Activated B cell treated with CpG ODN at 0.5 μM for 24 hours (primary cell): ENCODE data around the gene SLC41A2. TPM values are rescaled to one million over a fixed set of nuclear protein-coding genes. Genes with fewer than 3 reads are reported as not detected.
"Not testable (repeated sequence)": the region's sequence is repeated elsewhere in the genome, so short reads cannot be mapped to it uniquely, and the experiment has no call there.

Experiments used
- ATAC-seq: fragments of 200-7000 bp; cut with Tn5 transposase; one replicate; pipeline ENCODE4 v1.10.0; 2021; ENCODE audit warnings: low read depth, mild to moderate bottlenecking, moderate library complexity
- CTCF ChIA-PET: fragments of 350-600 bp; sonication (Branson Sonifier 250); formaldehyde crosslinking; loops from one replicate; lab custom pipeline; 2021; ENCODE audit warnings: antibody characterized with exemption; lab: Charles Lee
- POLR2A ChIA-PET: fragments of 350-600 bp; sonication (Branson Sonifier 250); formaldehyde crosslinking; loops from one replicate; lab custom pipeline; 2021; ENCODE audit warnings: antibody characterized with exemption; lab: Charles Lee
- DNase-seq: peaks from one replicate; pipeline ENCODE4 v3.0.0; 2022
- H3K27ac Mint-ChIP-seq: one replicate; pipeline ENCODE4 v1.8.0; 2020; ENCODE audit warnings: mixed read lengths
- H3K27me3 Mint-ChIP-seq: one replicate; pipeline ENCODE4 v1.8.0; 2021; ENCODE audit warnings: mixed read lengths
- H3K36me3 Mint-ChIP-seq: one replicate; pipeline ENCODE4 v1.8.0; 2021; ENCODE audit warnings: low read depth, mixed read lengths
- H3K4me1 Mint-ChIP-seq: one replicate; pipeline ENCODE4 v1.8.0; 2021; ENCODE audit warnings: mixed read lengths
- H3K4me3 Mint-ChIP-seq: one replicate; pipeline ENCODE4 v1.8.0; 2020; ENCODE audit warnings: mild to moderate bottlenecking, mixed read lengths
- H3K9me3 Mint-ChIP-seq: one replicate; pipeline ENCODE4 v1.8.0; 2020; ENCODE audit warnings: mixed read lengths
- CTCF ChIP-seq: fragments of 200-600 bp; IDR thresholded peaks from one replicate; pipeline ENCODE4 v1.8.0; 2022; ENCODE audit warnings: antibody characterized with exemption, mild to moderate bottlenecking
- intact Hi-C: fragments of 100-400 bp; cut with micrococcal nuclease; formaldehyde crosslinking; loops from one replicate; pipeline ENCODE4 v1.15.1; 2024
- total RNA-seq: library from RNA; stranded (reverse); gene quantifications from 2 replicates; pipeline ENCODE4 v1.2.3, GENCODE V29; 2022

SLC41A2 gene
- total RNA-seq, 1 donor from 2014 or later: 12.6 TPM

- DNase-seq (no peak), ATAC-seq (no peak)
- ChIA-PET POLR2A (interaction anchor here (0.6 kb wide), 1 partner anchor 17 kb away, joined by 4 read pairs; no protein-coding TSS in a partner anchor), CTCF (no interaction called here)
- Mint-ChIP-seq H3K36me3 (no peaks in the 10 kb centered on the region), H3K27me3 (no peaks in the 10 kb centered on the region), H3K4me1 (peaks cover 10% of the 10 kb centered on the region), H3K9me3 (no peaks in the 10 kb centered on the region), H3K4me3 (no peak overlapping the region), H3K27ac (no peak overlapping the region)
- intact Hi-C loops: no loop called here
- TF ChIP-seq CTCF: no peak
These were observed 5.3 kb downstream of the SLC41A2 start for GRCh38 chr12:104952816-104953215.

GRCh38 chr12:104951759-104952509 lies 6.2 kb downstream of the SLC41A2 start:
- no peak overlapping the region for H3K4me3 Mint-ChIP-seq
- no peaks in the 10 kb centered on the region for H3K36me3 Mint-ChIP-seq
- H3K27me3 Mint-ChIP-seq: no peaks in the 10 kb centered on the region
- ATAC-seq (no peak), DNase-seq (no peak)
- no peak for TF ChIP-seq CTCF
- no peaks in the 10 kb centered on the region for H3K9me3 Mint-ChIP-seq
- H3K27ac Mint-ChIP-seq: no peak overlapping the region
- intact Hi-C loops: no loop called here
- CTCF ChIA-PET: no interaction called here
- POLR2A ChIA-PET: no interaction called here
- H3K4me1 Mint-ChIP-seq: peaks cover 3% of the 10 kb centered on the region

GRCh38 chr12:104948716-104949115 lies 9.4 kb downstream of the SLC41A2 start:
- H3K27me3 Mint-ChIP-seq, DNase-seq, H3K4me1 Mint-ChIP-seq, POLR2A ChIA-PET, H3K4me3 Mint-ChIP-seq, CTCF ChIA-PET, ATAC-seq, H3K36me3 Mint-ChIP-seq, H3K27ac Mint-ChIP-seq, H3K9me3 Mint-ChIP-seq, intact Hi-C loops: not testable (repeated sequence)

GRCh38 chr12:104944252-104944651 lies 13.8 kb downstream of the SLC41A2 start:
- no peak overlapping the region for H3K4me3 Mint-ChIP-seq

GRCh38 chr12:104943401-104943800 lies 14.7 kb downstream of the SLC41A2 start:
- CTCF ChIA-PET, H3K4me3 Mint-ChIP-seq, H3K9me3 Mint-ChIP-seq, ATAC-seq, DNase-seq, H3K4me1 Mint-ChIP-seq, H3K36me3 Mint-ChIP-seq, intact Hi-C loops, H3K27ac Mint-ChIP-seq, POLR2A ChIA-PET, H3K27me3 Mint-ChIP-seq: not testable (repeated sequence)

More at GRCh38 chr12:104944252-104944651, 13.8 kb downstream of the SLC41A2 start:
- ChIA-PET CTCF (no interaction called here), POLR2A (no interaction called here)
- no peak for ATAC-seq
- DNase-seq: no peak
- Mint-ChIP-seq H3K27ac (no peak overlapping the region), H3K27me3 (no peaks in the 10 kb centered on the region), H3K36me3 (peaks cover 3% of the 10 kb centered on the region), H3K4me1 (no peaks in the 10 kb centered on the region), H3K9me3 (peaks cover 5% of the 10 kb centered on the region)
- TF ChIP-seq CTCF: no peak
- intact Hi-C loops: no loop called here

GRCh38 chr12:104942075-104942474 lies 16.0 kb downstream of the SLC41A2 start:
- no peaks in the 10 kb centered on the region for H3K27me3 Mint-ChIP-seq
- ChIA-PET CTCF (no interaction called here), POLR2A (no interaction called here)
- peaks cover 3% of the 10 kb centered on the region for H3K36me3 Mint-ChIP-seq
- intact Hi-C loops: no loop called here
- H3K27ac Mint-ChIP-seq: no peak overlapping the region
- no peaks in the 10 kb centered on the region for H3K4me1 Mint-ChIP-seq
- ATAC-seq (no peak), DNase-seq (no peak)
- peaks cover 5% of the 10 kb centered on the region for H3K9me3 Mint-ChIP-seq
- no peak overlapping the region for H3K4me3 Mint-ChIP-seq
- TF ChIP-seq CTCF: no peak
